ENCODE data around the gene RNF208.
"Not testable (repeated sequence)": the region's sequence is repeated elsewhere in the genome, so short reads cannot be mapped to it uniquely, and the experiment has no call there.

RNF208 gene

DNA sequence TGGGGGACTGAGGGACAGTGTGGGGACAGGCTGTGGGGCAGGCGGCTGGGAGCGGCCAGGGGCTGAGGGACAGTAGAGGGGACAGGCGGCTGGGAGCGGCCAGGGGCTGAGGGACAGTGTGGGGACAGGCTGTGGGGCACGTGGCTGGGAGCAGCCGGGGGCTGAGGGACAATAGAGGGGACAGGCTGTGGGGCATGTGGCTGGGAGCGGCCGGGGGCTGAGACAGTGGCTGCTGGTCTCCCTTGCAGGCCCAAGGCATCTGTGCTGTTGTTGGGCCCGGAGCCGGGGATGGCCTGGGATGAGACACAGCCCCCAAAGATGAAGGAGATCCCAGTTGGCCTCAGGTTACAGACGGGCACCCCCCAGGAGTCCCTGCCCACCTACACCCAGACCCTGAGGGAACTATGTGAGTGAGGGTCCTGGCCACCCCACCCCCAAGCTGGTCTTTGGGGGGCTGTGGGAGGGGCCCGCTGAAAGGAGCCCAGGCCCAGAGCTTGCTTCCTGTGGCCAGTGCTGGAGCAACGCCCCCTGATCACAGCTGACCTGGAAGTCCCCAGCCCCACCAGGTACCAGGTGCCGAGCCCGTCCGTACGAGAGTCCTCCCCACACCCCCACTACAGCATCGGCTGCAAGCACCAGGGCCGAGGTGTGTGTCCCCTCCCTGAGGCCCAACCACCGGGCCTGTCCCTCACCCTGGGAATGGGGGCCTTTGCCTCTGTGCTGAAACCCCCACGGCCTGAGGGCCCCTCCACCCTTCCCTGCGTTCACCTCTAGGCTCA, 29.6 kb upstream of the RNF208 start:
- DNase-seq (ENCODE audit: insufficient read length) (no peak), FAIRE-seq (no peak)
- TF ChIP-seq TAF1 (IDR thresholded peaks at IDR 0.05; ENCODE audit: borderline replicate concordance, low read depth, low read length) (no peak), POLR2AphosphoS5 (IDR thresholded peaks at IDR 0.05; ENCODE audit: low read depth, low read length) (no peak), POLR2A (IDR thresholded peaks at IDR 0.05; ENCODE audit: low read depth, low read length) (no peak)

GRCh38 chr9:137251194-137251461, 29.1 kb upstream of the RNF208 start, which contains the start of gene STPG3:
STPG3 (plus strand) TSS chr9:137251286; CDS start chr9:137251287, 1 bp downstream.
- no peak for TF ChIP-seq POLR2AphosphoS5 (IDR thresholded peaks at IDR 0.05; ENCODE audit: low read depth, low read length)
- no peak for TF ChIP-seq TAF1 (IDR thresholded peaks at IDR 0.05; ENCODE audit: borderline replicate concordance, low read depth, low read length)
- TF ChIP-seq POLR2A (IDR thresholded peaks at IDR 0.05; ENCODE audit: low read depth, low read length), result no peak
- no peak for FAIRE-seq
- DNase-seq (ENCODE audit: insufficient read length), result no peak

GRCh38 chr9:137250329-137251193, 28.5 kb upstream of the RNF208 start:
- TF ChIP-seq POLR2AphosphoS5 (IDR thresholded peaks at IDR 0.05; ENCODE audit: low read depth, low read length) (no peak), TAF1 (IDR thresholded peaks at IDR 0.05; ENCODE audit: borderline replicate concordance, low read depth, low read length) (no peak), POLR2A (IDR thresholded peaks at IDR 0.05; ENCODE audit: low read depth, low read length) (no peak)
- DNase-seq (ENCODE audit: insufficient read length), result no peak
- FAIRE-seq, result no peak

- DNase-seq (ENCODE audit: insufficient read length) (no peak), FAIRE-seq (no peak)
- TF ChIP-seq TAF1 (IDR thresholded peaks at IDR 0.05; ENCODE audit: borderline replicate concordance, low read depth, low read length), result no peak
- no peak for TF ChIP-seq POLR2A (IDR thresholded peaks at IDR 0.05; ENCODE audit: low read depth, low read length)
- TF ChIP-seq POLR2AphosphoS5 (IDR thresholded peaks at IDR 0.05; ENCODE audit: low read depth, low read length), result no peak
Measured at GRCh38 chr9:137247916-137248175, 25.8 kb upstream of the RNF208 start.

DNA sequence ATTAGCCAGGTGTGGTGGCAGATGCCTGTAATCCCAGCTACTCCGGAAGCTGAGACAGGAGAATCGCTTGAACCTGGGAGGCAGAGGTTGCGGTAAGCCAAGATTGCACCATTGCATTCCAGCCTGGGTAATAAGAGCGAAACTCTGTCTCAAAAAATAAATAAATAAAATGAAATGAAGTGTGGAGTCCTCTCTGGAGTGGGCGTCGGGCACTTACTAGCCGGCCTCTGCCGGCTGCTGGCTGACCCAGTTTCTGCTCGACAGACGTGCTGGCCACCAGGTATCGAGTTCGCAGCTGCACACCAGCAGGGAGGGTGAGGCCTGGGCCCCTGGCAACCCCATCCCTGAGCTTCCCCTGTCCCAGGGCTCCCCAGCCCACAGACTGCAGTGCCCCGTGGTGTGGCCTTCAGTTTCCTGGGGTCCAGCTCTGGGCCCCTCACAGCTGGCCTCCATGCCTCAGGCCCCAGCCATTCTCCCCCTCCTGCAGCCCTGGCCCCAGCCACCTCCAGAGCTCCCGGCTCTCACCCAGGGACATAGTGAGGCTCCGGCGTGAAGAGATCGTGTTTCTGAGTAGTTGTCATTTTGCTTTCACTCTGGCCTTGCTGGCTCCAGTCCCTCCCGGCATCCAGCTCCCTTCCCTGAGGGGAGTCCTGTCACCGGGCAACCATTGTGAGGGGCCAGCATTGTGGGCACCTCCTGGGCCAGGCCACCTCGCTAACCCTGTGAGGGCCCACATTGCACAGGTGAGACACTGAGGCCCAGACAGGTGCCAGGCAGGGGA, 25.3 kb upstream of the RNF208 start:
- no peak for DNase-seq (ENCODE audit: insufficient read length)
- FAIRE-seq, result no peak
- TF ChIP-seq TAF1 (IDR thresholded peaks at IDR 0.05; ENCODE audit: borderline replicate concordance, low read depth, low read length) (no peak), POLR2A (IDR thresholded peaks at IDR 0.05; ENCODE audit: low read depth, low read length) (no peak), POLR2AphosphoS5 (IDR thresholded peaks at IDR 0.05; ENCODE audit: low read depth, low read length) (no peak)

- no peak for DNase-seq (ENCODE audit: insufficient read length)
Measured at GRCh38 chr9:137245450-137246421, 23.7 kb upstream of the RNF208 start.

GRCh38 chr9:137244486-137245449, 22.7 kb upstream of the RNF208 start:
- TF ChIP-seq POLR2A (IDR thresholded peaks at IDR 0.05; ENCODE audit: low read depth, low read length), result no peak
- peak; percentile 4; the same call in 1 of the 2 replicates for TF ChIP-seq POLR2AphosphoS5 (IDR thresholded peaks at IDR 0.05; ENCODE audit: low read depth, low read length)
- FAIRE-seq (no peak), DNase-seq (ENCODE audit: insufficient read length) (no peak)

More at GRCh38 chr9:137245450-137246421, 23.7 kb upstream of the RNF208 start:
- TF ChIP-seq POLR2A (IDR thresholded peaks at IDR 0.05; ENCODE audit: low read depth, low read length), result no peak
- TF ChIP-seq TAF1 (IDR thresholded peaks at IDR 0.05; ENCODE audit: borderline replicate concordance, low read depth, low read length), result no peak
- FAIRE-seq, result no peak

- FAIRE-seq (no peak), DNase-seq (ENCODE audit: insufficient read length) (no peak)
- TF ChIP-seq POLR2AphosphoS5 (IDR thresholded peaks at IDR 0.05; ENCODE audit: low read depth, low read length) (peak; percentile 88), POLR2A (IDR thresholded peaks at IDR 0.05; ENCODE audit: low read depth, low read length) (peak; percentile 62), TAF1 (IDR thresholded peaks at IDR 0.05; ENCODE audit: borderline replicate concordance, low read depth, low read length) (no peak)
Measured at GRCh38 chr9:137243626-137244485, 21.8 kb upstream of the RNF208 start.

DNA sequence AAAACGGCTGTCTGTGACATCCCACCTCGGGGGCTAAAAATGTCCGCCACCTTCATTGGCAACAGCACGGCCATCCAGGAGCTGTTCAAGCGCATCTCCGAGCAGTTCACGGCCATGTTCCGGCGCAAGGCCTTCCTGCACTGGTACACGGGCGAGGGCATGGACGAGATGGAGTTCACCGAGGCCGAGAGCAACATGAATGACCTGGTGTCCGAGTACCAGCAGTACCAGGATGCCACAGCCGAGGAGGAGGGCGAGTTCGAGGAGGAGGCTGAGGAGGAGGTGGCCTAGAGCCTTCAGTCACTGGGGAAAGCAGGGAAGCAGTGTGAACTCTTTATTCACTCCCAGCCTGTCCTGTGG, 21.2 kb upstream of the RNF208 start:
- not testable (repeated sequence) for FAIRE-seq; DNase-seq (ENCODE audit: insufficient read length)
